Activated CD8-positive, alpha-beta memory T cell treated with anti-CD3 and anti-CD28 coated beads, Interleukin-2, amount 50 U/mL, for 24 hours (primary cell): ENCODE results near the gene SBNO2.

Source experiments
- DNase-seq: peaks from one replicate; pipeline ENCODE4 v3.0.0-alpha.2; 2020; ENCODE audit errors: extremely low read depth

Gene SBNO2

GRCh38 chr19:1169411-1169791, 4.7 kb downstream of the SBNO2 start:
- no peak for DNase-seq

- no peak for DNase-seq
Observed at GRCh38 chr19:1168572-1169410, 5.3 kb downstream of the SBNO2 start.

GRCh38 chr19:1167687-1168571, 6.1 kb downstream of the SBNO2 start:
- no peak for DNase-seq

GRCh38 chr19:1166872-1167573, 7.0 kb downstream of the SBNO2 start:
- DNase-seq: no peak

- DNase-seq: no peak
Observed at GRCh38 chr19:1164684-1165531, 9.2 kb downstream of the SBNO2 start.

- no peak for DNase-seq
Observed at GRCh38 chr19:1163934-1164683, 10.0 kb downstream of the SBNO2 start.

GRCh38 chr19:1163283-1163933, 10.7 kb downstream of the SBNO2 start:
- DNase-seq: no peak

- no peak for DNase-seq
Observed at GRCh38 chr19:1162404-1163282, 11.4 kb downstream of the SBNO2 start.

- no peak for DNase-seq
Observed at GRCh38 chr19:1161716-1162115, 12.4 kb downstream of the SBNO2 start.

GRCh38 chr19:1159864-1160595, 14.0 kb downstream of the SBNO2 start:
- no peak for DNase-seq

GRCh38 chr19:1158885-1159448, 15.1 kb downstream of the SBNO2 start:
- DNase-seq: no peak

- DNase-seq: no peak
Observed at GRCh38 chr19:1157931-1158884, 15.9 kb downstream of the SBNO2 start.

GRCh38 chr19:1156830-1157615, 17.0 kb downstream of the SBNO2 start:
- no peak for DNase-seq

- DNase-seq: no peak
Observed at GRCh38 chr19:1156305-1156801, 17.7 kb downstream of the SBNO2 start.

GRCh38 chr19:1155352-1156304, 18.4 kb downstream of the SBNO2 start:
- no peak for DNase-seq
